GM19239 (cell line): ENCODE results near the gene THBS2.

Experiments used
- DNase-seq: peaks from one replicate; pipeline ENCODE4 v3.0.0; 2011; ENCODE audit warnings: low spot score; ENCODE audit not compliant: insufficient read length
- FAIRE-seq: peaks from 2 replicates; lab custom pipeline; 2011; peaks lifted over from hg19 to GRCh38; lab: Jason Lieb, UNC

THBS2 gene

GRCh38 chr6:169251822-169252504 is 1.7 kb downstream of the THBS2 start:
- FAIRE-seq (no peak), DNase-seq (no peak)

GRCh38 chr6:169251371-169251802 is 2.3 kb downstream of the THBS2 start:
- DNase-seq = no peak
- FAIRE-seq = no peak

- DNase-seq (no peak), FAIRE-seq (no peak)
Observed at GRCh38 chr6:169250660-169251059, 3.0 kb downstream of the THBS2 start.

GRCh38 chr6:169249057-169249456 is 4.6 kb downstream of the THBS2 start:
- DNase-seq (no peak), FAIRE-seq (no peak)

- DNase-seq = no peak
- no peak for FAIRE-seq
Observed at GRCh38 chr6:169248521-169248971, 5.1 kb downstream of the THBS2 start.

- DNase-seq = no peak
- FAIRE-seq = no peak
Observed at GRCh38 chr6:169247991-169248390, 5.7 kb downstream of the THBS2 start.

- no peak for DNase-seq
- FAIRE-seq = no peak
Observed at GRCh38 chr6:169247419-169247818, 6.2 kb downstream of the THBS2 start.

GRCh38 chr6:169246445-169246844 is 7.2 kb downstream of the THBS2 start:
- FAIRE-seq = no peak
- DNase-seq = no peak

GRCh38 chr6:169244684-169245383 is 8.8 kb downstream of the THBS2 start:
- FAIRE-seq (no peak), DNase-seq (no peak)

- DNase-seq (no peak), FAIRE-seq (no peak)
Observed at GRCh38 chr6:169243661-169244060, 10.0 kb downstream of the THBS2 start.

- FAIRE-seq (no peak), DNase-seq (no peak)
Observed at GRCh38 chr6:169243186-169243585, 10.5 kb downstream of the THBS2 start.

- no peak for DNase-seq
- FAIRE-seq = no peak
Observed at GRCh38 chr6:169241688-169242350, 11.8 kb downstream of the THBS2 start.

- FAIRE-seq (no peak), DNase-seq (no peak)
Observed at GRCh38 chr6:169240591-169241390, 12.9 kb downstream of the THBS2 start.

- FAIRE-seq (no peak), DNase-seq (no peak)
Observed at GRCh38 chr6:169240125-169240524, 13.5 kb downstream of the THBS2 start.

GRCh38 chr6:169239181-169239580 is 14.5 kb downstream of the THBS2 start:
- FAIRE-seq (no peak), DNase-seq (no peak)

- FAIRE-seq (no peak), DNase-seq (no peak)
Observed at GRCh38 chr6:169238766-169239165, 14.9 kb downstream of the THBS2 start.

- FAIRE-seq (no peak), DNase-seq (no peak)
Observed at GRCh38 chr6:169237496-169238134, 16.0 kb downstream of the THBS2 start.

GRCh38 chr6:169236988-169237387 is 16.7 kb downstream of the THBS2 start:
- no peak for DNase-seq
- no peak for FAIRE-seq

- FAIRE-seq = no peak
- DNase-seq = no peak
Observed at GRCh38 chr6:169236545-169236944, 17.1 kb downstream of the THBS2 start.

- DNase-seq (no peak), FAIRE-seq (no peak)
Observed at GRCh38 chr6:169235286-169235685, 18.4 kb downstream of the THBS2 start.
